A549 treated with dexamethasone at 1 μM for 4 hours (cell line): ENCODE data around the gene PGBD2. TPM values are rescaled to one million over a fixed set of nuclear protein-coding genes. Genes with fewer than 3 reads are reported as not detected.

Experiments used
- total RNA-seq: library from RNA; stranded (reverse); fragments of 200-300 nt; extraction: Qiagen RNA extraction; gene quantifications from 5 replicates; pipeline ENCODE4 v1.2.3, GENCODE V29; 2022

PGBD2 gene
- 3.1 to 4.5 TPM (median 3.3 TPM) in 5 replicates for total RNA-seq

GRCh38 chr1:248906009-248906752 lies at the start of gene PGBD2:
Gene PGBD2, plus strand, starts transcription at chr1:248906235. Its CDS starts 7,628 bp downstream, at chr1:248913863.

DNA sequence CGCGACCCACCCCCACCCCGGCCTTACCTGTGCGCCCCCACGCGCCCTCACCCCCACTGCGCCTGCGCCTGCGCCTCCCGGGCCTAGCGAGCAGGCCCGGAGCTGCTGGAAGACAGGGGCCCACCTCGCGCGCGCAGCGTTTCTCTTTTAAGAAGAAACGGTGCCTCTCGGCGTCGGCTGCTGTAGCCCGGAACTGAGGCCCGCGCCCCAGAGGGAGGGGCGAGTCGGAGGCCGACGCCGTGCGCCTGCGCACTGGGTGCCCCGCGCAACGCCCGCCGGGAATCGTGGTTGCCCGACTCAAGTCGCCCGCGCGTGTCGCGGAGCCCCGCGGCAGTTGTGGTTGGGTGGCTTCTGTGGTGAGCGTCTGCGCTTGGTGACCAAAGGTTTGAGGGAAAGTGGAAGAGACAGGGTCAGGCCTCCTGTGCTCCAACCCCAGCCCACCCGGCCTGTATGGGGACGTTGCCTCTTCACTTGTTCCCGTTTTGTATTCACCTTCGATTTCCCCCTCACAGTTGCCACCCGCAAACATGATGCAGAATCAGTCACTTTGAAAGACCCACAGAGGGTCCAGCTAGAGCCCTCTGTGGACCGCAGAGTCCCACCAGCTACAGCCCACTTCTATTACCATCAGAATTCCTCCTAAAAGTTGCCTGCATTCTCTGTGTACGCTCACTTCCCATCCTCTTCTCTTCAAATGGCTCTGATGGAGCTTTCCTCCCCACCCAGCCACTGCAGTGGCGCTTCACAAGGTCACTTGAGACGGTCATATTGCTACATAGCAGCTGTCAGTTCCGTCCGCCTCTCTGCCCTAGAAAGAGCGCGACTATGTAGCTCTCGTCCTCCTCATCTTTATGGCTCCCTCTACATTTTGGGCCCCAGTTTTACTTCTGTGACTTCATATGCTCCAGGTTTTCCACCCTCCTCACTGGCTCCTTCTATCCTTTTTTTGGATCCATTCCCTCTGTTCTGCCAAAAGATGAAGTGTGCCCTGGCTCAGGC lies 46.8 kb upstream of the PGBD2 start, which contains the start of gene ZNF692:
Gene ZNF692, minus strand, starts transcription at position 195 of the 999 bp plus-strand sequence. CDS start 776 bp downstream, outside the sequence.

Other genes starting within 250 kb of the PGBD2 start
- not detected in 5 replicates for gene OR14I1, start 203.5 kb upstream of the PGBD2 start, total RNA-seq
- 0.08 to 0.12 TPM (median 0.11 TPM) in 4 of 5 replicates, not detected in the other for gene LYPD8, start 150.5 kb upstream of the PGBD2 start, total RNA-seq
- 16.8 to 25.6 TPM (median 22.6 TPM) in 5 replicates for gene SH3BP5L, start 80.3 kb upstream of the PGBD2 start, total RNA-seq
- 13.6 to 19.5 TPM (median 17.6 TPM) in 5 replicates for gene ZNF672, start 68.0 kb upstream of the PGBD2 start, total RNA-seq
- gene ZNF692, start 47.1 kb upstream of the PGBD2 start, total RNA-seq: 8.8 to 21.1 TPM (median 16.2 TPM) in 5 replicates